ENCODE results near the gene CDCA8. TPM values are rescaled to one million over a fixed set of nuclear protein-coding genes. Genes with fewer than 3 reads are reported as not detected.
A peak's percentile ranks its signal among the peaks of the same experiment; 100 is the strongest.

CDCA8 gene
- total RNA-seq, 1 experiment from 2014 or later: 51.7 TPM

DNA sequence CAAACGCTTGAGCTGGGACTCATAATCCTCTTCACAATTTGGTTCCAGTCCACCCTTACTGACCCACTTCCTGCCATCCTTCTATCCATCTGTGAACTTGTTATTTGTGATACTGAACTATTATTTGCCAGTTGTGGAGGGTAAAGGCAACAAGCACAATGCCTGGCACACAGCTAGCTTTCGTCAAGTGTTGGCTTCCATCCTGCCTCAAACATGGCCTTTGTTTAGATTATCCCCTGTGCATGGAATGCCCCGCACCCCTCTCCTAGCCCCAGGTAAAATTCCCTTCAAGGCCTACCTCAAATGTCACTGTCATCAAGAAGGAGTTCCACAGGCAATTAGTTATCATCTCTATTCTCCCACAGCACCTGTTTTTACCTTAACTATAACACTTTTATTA is 11.4 kb upstream of the CDCA8 start:
- H3K27me3 ChIP-seq (ENCODE audit: insufficient read depth, low read length): no peaks in the 10 kb centered on the region
- CTCF ChIA-PET: interaction anchor here (1.7 to 1.8 kb wide), 2 partner anchors 9 to 78 kb away, joined by 5 to 10 read pairs; a partner anchor contains a TSS
- no peak for DNase-seq (ENCODE audit: low read depth, low spot score)
- H3K9ac ChIP-seq (ENCODE audit: low read length): no peak overlapping the region
- no peaks in the 10 kb centered on the region for H3K9me3 ChIP-seq (ENCODE audit: control insufficient read depth in 1 of 2, insufficient read depth in 1 of 2, low read depth in 1 of 2, low read length in 2 of 2)
- H2AFZ ChIP-seq (ENCODE audit: low read depth, low read length, poor library complexity, severe bottlenecking): no peak overlapping the region
- BruUV-seq (replicated peaks): no TSS peak
- H4K20me1 ChIP-seq (ENCODE audit: insufficient read depth): no peaks in the 10 kb centered on the region
- intact Hi-C loops (cut with micrococcal nuclease): loop anchor here (10.0 kb wide), 1 partner anchor 1106 kb away; no protein-coding TSS in a partner anchor
- peaks cover 18 to 19% of the 10 kb centered on the region in 2 experiments for H3K36me3 ChIP-seq (ENCODE audit: control insufficient read depth in 1 of 2, insufficient read depth in 2 of 2, low read length in 2 of 2)
- H3K9me2 ChIP-seq (ENCODE audit: insufficient read depth): no peaks in the 10 kb centered on the region
- no peak for TF ChIP-seq ELF1 (IDR thresholded peaks at IDR 0.05; ENCODE audit: borderline replicate concordance, low read depth)
- TF ChIP-seq ATF3 (IDR thresholded peaks at IDR 0.05): no peak
- H3K79me2 ChIP-seq (ENCODE audit: insufficient read depth, low read length): no peaks in the 10 kb centered on the region
- H3K4me1 ChIP-seq (ENCODE audit: control insufficient read depth in 1 of 2, insufficient read depth in 2 of 2, low read length in 2 of 2): no peaks in the 10 kb centered on the region
- POLR2A ChIA-PET: interaction anchor here (1.2 kb wide), 1 partner anchor 78 kb away, joined by 3 read pairs; no protein-coding TSS in a partner anchor
- no peak for ATAC-seq
- RAD21 ChIA-PET (ENCODE audit: low non-redundant PET in 1 of 2, low total read pairs in 2 of 2, uncharacterized antibody in 2 of 2, unreplicated experiment in 2 of 2): no interaction called here
- H3K4me2 ChIP-seq (ENCODE audit: low read length): no peak overlapping the region
- H3K4me3 ChIP-seq (replicated peaks in 1 of 2; ENCODE audit: low read depth in 1 of 2, low read length in 2 of 2): no peak overlapping the region
- H3K27ac ChIP-seq (ENCODE audit: low read depth, low read length): no peak overlapping the region

DNA sequence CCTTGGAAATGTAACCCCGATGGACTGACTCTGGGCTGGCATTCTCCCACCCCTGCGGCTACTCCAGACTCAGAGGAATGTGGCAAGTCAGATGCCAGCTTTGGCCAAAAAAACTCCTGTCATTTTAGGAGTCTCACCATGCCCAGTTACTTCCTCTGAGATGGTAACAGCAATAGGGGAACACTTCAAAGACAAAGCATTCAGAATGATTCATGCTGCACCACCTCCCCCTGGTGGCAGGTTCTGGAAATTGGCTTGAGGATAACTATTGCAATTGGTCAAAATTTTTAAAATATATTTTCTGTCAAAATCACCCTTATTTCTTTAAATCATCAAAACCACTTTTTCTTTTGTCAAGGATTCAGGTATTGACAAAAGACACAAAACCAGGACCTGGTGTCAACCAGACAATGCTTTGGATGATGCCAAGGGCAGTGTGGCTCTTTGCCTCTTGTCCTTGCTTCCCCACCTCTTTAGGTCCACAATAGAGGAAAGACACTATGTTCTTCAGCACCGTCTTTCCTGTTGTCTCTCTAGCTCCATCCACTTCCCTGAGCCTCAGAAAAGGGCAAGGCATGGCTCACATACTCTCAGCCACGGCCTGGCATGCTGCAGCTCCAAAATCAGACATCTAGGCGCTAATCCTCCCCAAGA is 9.9 kb upstream of the CDCA8 start:
- ChIA-PET CTCF (interaction anchor here (0.8 to 1.8 kb wide), 5 partner anchors 8 to 227 kb away, joined by 3 to 10 read pairs (median 4); a partner anchor contains a TSS), RAD21 (ENCODE audit: low non-redundant PET in 1 of 2, low total read pairs in 2 of 2, uncharacterized antibody in 2 of 2, unreplicated experiment in 2 of 2) (interaction anchor here in 1 of 2 experiments (1.2 kb wide), 1 partner anchor 248 kb away, joined by 3 read pairs; no protein-coding TSS in a partner anchor), POLR2A (interaction anchor here (1.2 kb wide), 1 partner anchor 79 kb away, joined by 3 read pairs; no protein-coding TSS in a partner anchor)
- Histone ChIP-seq H3K9me3 (ENCODE audit: control insufficient read depth in 1 of 2, insufficient read depth in 1 of 2, low read depth in 1 of 2, low read length in 2 of 2) (no peaks in the 10 kb centered on the region), H3K9me2 (ENCODE audit: insufficient read depth) (no peaks in the 10 kb centered on the region), H3K27ac (ENCODE audit: low read depth, low read length) (no peak overlapping the region), H3K79me2 (ENCODE audit: insufficient read depth, low read length) (0 out of 2 replicates have a peak, but pooled peaks cover 3% of the 10 kb centered on the region), H3K4me2 (ENCODE audit: low read length) (no peak overlapping the region), H3K4me3 (replicated peaks in 1 of 2; ENCODE audit: low read depth in 1 of 2, low read length in 2 of 2) (no peak overlapping the region), H3K4me1 (ENCODE audit: control insufficient read depth in 1 of 2, insufficient read depth in 2 of 2, low read length in 2 of 2) (no peaks in the 10 kb centered on the region), H3K36me3 (ENCODE audit: control insufficient read depth in 1 of 2, insufficient read depth in 2 of 2, low read length in 2 of 2) (peaks cover 23 to 27% of the 10 kb centered on the region in 2 experiments), H4K20me1 (ENCODE audit: insufficient read depth) (no peaks in the 10 kb centered on the region), H3K9ac (ENCODE audit: low read length) (no peak overlapping the region), H2AFZ (ENCODE audit: low read depth, low read length, poor library complexity, severe bottlenecking) (no peak overlapping the region), H3K27me3 (ENCODE audit: insufficient read depth, low read length) (no peaks in the 10 kb centered on the region)
- peak; percentile 80 for ATAC-seq
- peak; percentile 38 for DNase-seq (ENCODE audit: low read depth, low spot score)
- intact Hi-C loops (cut with micrococcal nuclease): loop anchor here (1.0 to 10.0 kb wide), 5 partner anchors 79 to 1108 kb away; partner anchors contain the start of gene GNL2
- TSS peak; percentile 12 for BruUV-seq (replicated peaks)
- TF ChIP-seq POLR2AphosphoS5 (IDR thresholded peaks at IDR 0.05; ENCODE audit: low read depth, low read length): 0 out of 2 replicates have a peak, but pooled peaks have one; percentile 27
- TF ChIP-seq CTCF (IDR thresholded peaks at IDR 0.05 in 2 of 3, conservative IDR thresholded peaks at IDR 0.05 in 1 of 3; ENCODE audit: borderline replicate concordance in 1 of 3, insufficient read depth in 1 of 3, low read depth in 2 of 3, low read length in 2 of 3): peak; percentile 79 to 85 (median 81)
- TF ChIP-seq SIN3A (IDR thresholded peaks at IDR 0.05; ENCODE audit: low read depth): no peak
- no peak for TF ChIP-seq JUND (IDR thresholded peaks at IDR 0.05)
- no peak for TF ChIP-seq FOSL1 (IDR thresholded peaks at IDR 0.05; ENCODE audit: low read depth)
- no peak for TF ChIP-seq SRF (IDR thresholded peaks at IDR 0.05; ENCODE audit: low read depth)
- no peak for TF ChIP-seq ATF3 (IDR thresholded peaks at IDR 0.05)
- TF ChIP-seq ELF1 (IDR thresholded peaks at IDR 0.05; ENCODE audit: borderline replicate concordance, low read depth): no peak
- no peak for TF ChIP-seq EGR1 (IDR thresholded peaks at IDR 0.05; ENCODE audit: low read depth)
- no peak for TF ChIP-seq ZFX (IDR thresholded peaks at IDR 0.05)
- TF ChIP-seq, protein P1, sequence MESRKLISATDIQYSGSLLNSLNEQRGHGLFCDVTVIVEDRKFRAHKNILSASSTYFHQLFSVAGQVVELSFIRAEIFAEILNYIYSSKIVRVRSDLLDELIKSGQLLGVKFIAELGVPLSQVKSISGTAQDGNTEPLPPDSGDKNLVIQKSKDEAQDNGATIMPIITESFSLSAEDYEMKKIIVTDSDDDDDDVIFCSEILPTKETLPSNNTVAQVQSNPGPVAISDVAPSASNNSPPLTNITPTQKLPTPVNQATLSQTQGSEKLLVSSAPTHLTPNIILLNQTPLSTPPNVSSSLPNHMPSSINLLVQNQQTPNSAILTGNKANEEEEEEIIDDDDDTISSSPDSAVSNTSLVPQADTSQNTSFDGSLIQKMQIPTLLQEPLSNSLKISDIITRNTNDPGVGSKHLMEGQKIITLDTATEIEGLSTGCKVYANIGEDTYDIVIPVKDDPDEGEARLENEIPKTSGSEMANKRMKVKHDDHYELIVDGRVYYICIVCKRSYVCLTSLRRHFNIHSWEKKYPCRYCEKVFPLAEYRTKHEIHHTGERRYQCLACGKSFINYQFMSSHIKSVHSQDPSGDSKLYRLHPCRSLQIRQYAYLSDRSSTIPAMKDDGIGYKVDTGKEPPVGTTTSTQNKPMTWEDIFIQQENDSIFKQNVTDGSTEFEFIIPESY (IDR thresholded peaks at IDR 0.05; ENCODE audit: extremely low read depth, insufficient replicate concordance, low read length): no peak
- no peak for TF ChIP-seq CEBPB (IDR thresholded peaks at IDR 0.05; ENCODE audit: low read depth)
- TF ChIP-seq CBX3 (IDR thresholded peaks at IDR 0.05; ENCODE audit: low read depth): no peak
- no peak for TF ChIP-seq EZH2phosphoT487 (IDR thresholded peaks at IDR 0.05; ENCODE audit: borderline replicate concordance)
- TF ChIP-seq SP1 (IDR thresholded peaks at IDR 0.05; ENCODE audit: low read depth): no peak
